ENCODE results near the gene ESR2.

DNA sequence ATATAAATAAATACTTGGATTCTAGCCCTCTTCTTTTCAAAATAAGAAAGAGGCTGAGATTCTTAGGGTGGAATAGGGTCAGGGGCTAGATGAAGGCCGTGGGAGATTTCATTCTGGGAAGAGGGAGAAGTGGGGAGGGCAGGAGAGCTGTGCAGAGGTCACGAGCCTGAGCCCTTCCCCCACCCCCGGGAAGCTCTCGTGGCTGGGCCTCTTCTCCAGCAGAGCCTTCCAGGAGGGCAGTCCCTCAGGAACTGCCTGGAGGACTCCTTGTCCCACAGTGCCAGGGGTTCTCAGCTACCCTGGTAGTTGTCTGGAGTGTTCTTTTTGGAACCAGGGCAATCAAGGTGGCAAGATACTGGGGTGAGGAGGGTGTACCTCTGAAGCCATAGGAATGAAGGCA is 94.0 kb downstream of the ESR2 start:
- TF ChIP-seq POLR2A (IDR thresholded peaks at IDR 0.05; ENCODE audit: low read depth, low read length) = no peak
- TF ChIP-seq POLR2AphosphoS5 (IDR thresholded peaks at IDR 0.05; ENCODE audit: low read depth, low read length) = no peak
- no peak for TF ChIP-seq TAF1 (IDR thresholded peaks at IDR 0.05; ENCODE audit: low read depth, low read length)

Measured in GM12891 (cell line).